ENCODE data around the gene PGAP6. TPM values are rescaled to one million over a fixed set of nuclear protein-coding genes. Genes with fewer than 3 reads are reported as not detected.
"Not testable (repeated sequence)": the region's sequence is repeated elsewhere in the genome, so short reads cannot be mapped to it uniquely, and the experiment has no call there.

Gene PGAP6
- polyA plus RNA-seq, 1 donor, result 83.5 TPM

DNA sequence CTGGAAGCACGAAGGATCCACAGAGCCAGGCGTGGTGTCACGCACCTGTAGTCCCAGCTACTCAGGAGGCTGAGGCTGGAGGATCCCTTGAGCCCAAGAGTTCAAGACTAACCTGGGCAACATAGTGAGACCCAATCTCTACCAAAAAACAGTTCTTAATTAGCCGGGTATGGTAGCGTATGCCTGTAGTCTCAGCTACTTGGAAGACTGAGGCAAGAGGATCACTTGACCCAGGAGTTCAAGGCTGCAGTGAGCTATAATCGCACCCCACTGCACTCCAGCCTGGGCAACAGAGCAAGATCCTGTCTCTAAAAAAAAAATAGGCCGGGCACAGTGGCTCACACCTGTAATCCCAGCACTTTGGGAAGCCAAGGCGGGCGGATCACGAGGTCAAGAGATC is 33.3 kb downstream of the PGAP6 start:
- H3K27me3 ChIP-seq (ENCODE audit: control insufficient read depth, insufficient read depth, low read length); H3K4me1 ChIP-seq (ENCODE audit: control insufficient read depth, insufficient read depth, low read length); DNase-seq; H3K9me3 ChIP-seq (ENCODE audit: control insufficient read depth, low read depth, low read length); H3K27ac ChIP-seq (ENCODE audit: low read length); H3K4me3 ChIP-seq (ENCODE audit: low read length): not testable (repeated sequence)
- peaks cover 42% of the 10 kb centered on the region for H3K36me3 ChIP-seq (ENCODE audit: control insufficient read depth, insufficient read depth, low read length)
- no CpG with 5 or more reads among the region's 10 CpGs for WGBS (ENCODE audit: insufficient coverage, low lambda C conversion rate)

DNA sequence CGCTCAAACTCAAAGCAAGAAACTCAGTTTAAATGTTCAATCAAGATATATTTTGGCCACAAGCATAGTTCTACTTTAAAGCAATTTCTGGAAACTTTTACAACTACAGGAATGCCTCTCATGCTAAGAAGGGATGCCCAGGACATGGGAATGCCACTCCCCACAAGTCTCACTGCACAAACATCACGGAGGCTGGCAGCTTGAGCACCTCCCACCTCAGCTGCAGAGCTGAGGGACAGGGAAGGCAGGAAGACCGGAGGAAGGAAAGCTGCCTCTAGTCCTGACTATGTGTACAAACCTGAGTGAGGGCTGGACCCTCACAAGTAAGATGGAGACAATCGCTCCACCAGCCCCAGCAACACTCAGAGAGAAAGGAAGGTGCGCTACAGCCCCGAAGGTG is 34.6 kb downstream of the PGAP6 start:
- peaks cover 54% of the 10 kb centered on the region for H3K36me3 ChIP-seq (ENCODE audit: control insufficient read depth, insufficient read depth, low read length)
- peaks cover 6% of the 10 kb centered on the region for H3K4me1 ChIP-seq (ENCODE audit: control insufficient read depth, insufficient read depth, low read length)
- H3K9me3 ChIP-seq (ENCODE audit: control insufficient read depth, low read depth, low read length), result no peaks in the 10 kb centered on the region
- H3K27ac ChIP-seq (ENCODE audit: low read length), result no peak overlapping the region
- no peak overlapping the region for H3K4me3 ChIP-seq (ENCODE audit: low read length)
- DNase-seq, result no peak
- no CpG with 5 or more reads among the region's 6 CpGs for WGBS (ENCODE audit: insufficient coverage, low lambda C conversion rate)
- no peaks in the 10 kb centered on the region for H3K27me3 ChIP-seq (ENCODE audit: control insufficient read depth, insufficient read depth, low read length)

DNA sequence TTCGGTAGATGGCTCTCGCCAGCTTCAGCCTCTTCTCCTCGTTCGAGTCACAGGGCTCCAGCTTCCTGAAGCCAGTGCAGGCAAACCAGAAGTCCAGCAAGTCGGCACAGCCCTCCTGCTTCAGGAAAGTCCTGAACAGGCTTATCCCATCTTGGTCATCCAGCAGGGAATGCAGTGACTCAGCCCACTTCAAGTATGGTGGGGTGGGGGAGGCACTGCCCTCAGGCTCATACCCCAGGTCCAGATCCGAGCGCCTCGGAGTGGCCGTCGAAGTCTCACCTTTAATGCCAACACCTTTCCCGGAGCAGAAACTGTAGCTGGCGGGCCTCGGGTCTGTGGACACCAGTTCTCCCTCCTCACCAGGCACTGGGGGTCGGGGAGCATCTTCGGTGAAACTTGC is 35.2 kb downstream of the PGAP6 start:
- peaks cover 55% of the 10 kb centered on the region for H3K36me3 ChIP-seq (ENCODE audit: control insufficient read depth, insufficient read depth, low read length)
- no peaks in the 10 kb centered on the region for H3K27me3 ChIP-seq (ENCODE audit: control insufficient read depth, insufficient read depth, low read length)
- no peaks in the 10 kb centered on the region for H3K9me3 ChIP-seq (ENCODE audit: control insufficient read depth, low read depth, low read length)
- WGBS (ENCODE audit: insufficient coverage, low lambda C conversion rate), result 100% methylated on average over 2 of the region's 15 CpGs
- H3K4me1 ChIP-seq (ENCODE audit: control insufficient read depth, insufficient read depth, low read length), result peaks cover 6% of the 10 kb centered on the region
- no peak overlapping the region for H3K27ac ChIP-seq (ENCODE audit: low read length)
- no peak overlapping the region for H3K4me3 ChIP-seq (ENCODE audit: low read length)
- DNase-seq, result no peak

DNA sequence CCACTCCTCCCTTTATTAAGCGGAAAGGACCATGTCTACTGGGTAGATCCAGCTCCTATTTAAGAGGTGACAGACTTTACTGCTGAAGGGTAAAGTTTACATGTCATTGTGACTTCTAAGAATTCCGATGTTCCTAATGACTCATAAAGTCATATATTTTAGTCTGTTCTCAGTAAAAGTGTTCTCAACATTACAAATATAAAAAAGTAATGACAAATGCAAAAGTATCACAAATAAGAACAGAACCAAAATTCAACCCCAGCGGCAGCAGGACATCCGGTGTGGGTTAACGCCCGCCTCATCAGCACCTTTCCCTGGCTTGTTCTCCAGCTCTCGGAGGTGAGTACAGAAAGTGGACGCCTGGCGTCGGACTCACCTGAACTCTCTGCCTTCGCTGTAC is 36.0 kb downstream of the PGAP6 start:
- peaks cover 55% of the 10 kb centered on the region for H3K36me3 ChIP-seq (ENCODE audit: control insufficient read depth, insufficient read depth, low read length)
- no peak overlapping the region for H3K27ac ChIP-seq (ENCODE audit: low read length)
- DNase-seq, result peak in 1 of 2 donors; percentile 36
- 93% methylated on average over 8 of the region's 11 CpGs for WGBS (ENCODE audit: insufficient coverage, low lambda C conversion rate)
- no peaks in the 10 kb centered on the region for H3K27me3 ChIP-seq (ENCODE audit: control insufficient read depth, insufficient read depth, low read length)
- peaks cover under 1% of the 10 kb centered on the region for H3K4me1 ChIP-seq (ENCODE audit: control insufficient read depth, insufficient read depth, low read length)
- H3K4me3 ChIP-seq (ENCODE audit: low read length), result no peak overlapping the region
- H3K9me3 ChIP-seq (ENCODE audit: control insufficient read depth, low read depth, low read length), result peaks cover 3% of the 10 kb centered on the region

DNA sequence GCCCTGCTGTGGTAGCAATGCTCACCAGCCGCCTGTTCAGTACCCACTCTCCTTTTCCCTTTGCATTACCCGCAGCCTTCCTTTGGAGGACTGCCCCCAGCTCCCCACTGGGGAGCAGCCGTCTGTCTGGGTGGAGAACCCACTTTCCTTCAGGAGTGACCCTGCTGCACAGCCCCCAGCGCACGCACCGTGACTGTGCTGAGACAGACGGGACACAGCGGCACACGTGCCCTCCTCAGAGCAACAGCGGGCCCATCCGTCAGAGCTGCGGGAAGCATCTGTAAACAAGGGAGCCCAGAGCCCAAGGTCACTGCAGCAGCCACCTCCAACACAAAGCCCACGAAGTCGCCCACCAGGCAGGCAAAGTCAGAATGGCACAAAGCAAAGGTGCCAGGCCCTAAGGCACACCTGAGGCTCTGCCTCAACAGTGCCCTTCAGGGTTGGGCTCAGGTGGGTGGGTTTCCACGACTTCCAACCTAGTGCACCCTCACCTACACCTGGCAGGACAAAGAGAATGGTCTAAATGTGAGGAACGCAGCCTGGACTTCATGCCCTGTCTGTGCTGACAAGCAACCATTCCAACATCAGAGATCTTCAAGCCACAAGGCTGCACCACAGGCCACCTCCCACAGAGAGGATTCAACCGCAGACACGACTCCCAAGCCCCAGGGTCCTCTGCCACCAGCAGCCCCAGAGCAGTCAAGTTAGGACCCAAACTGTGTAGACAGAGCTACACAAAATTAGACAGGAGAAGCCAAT is 39.1 kb downstream of the PGAP6 start:
- H3K4me3 ChIP-seq (ENCODE audit: low read length), result no peak overlapping the region
- H3K4me1 ChIP-seq (ENCODE audit: control insufficient read depth, insufficient read depth, low read length), result peaks cover 17% of the 10 kb centered on the region
- H3K27me3 ChIP-seq (ENCODE audit: control insufficient read depth, insufficient read depth, low read length), result no peaks in the 10 kb centered on the region
- H3K9me3 ChIP-seq (ENCODE audit: control insufficient read depth, low read depth, low read length), result peaks cover 8% of the 10 kb centered on the region
- no peak overlapping the region for H3K27ac ChIP-seq (ENCODE audit: low read length)
- no peak for DNase-seq
- no CpG with 5 or more reads among the region's 18 CpGs for WGBS (ENCODE audit: insufficient coverage, low lambda C conversion rate)
- H3K36me3 ChIP-seq (ENCODE audit: control insufficient read depth, insufficient read depth, low read length), result peaks cover 45% of the 10 kb centered on the region

DNA sequence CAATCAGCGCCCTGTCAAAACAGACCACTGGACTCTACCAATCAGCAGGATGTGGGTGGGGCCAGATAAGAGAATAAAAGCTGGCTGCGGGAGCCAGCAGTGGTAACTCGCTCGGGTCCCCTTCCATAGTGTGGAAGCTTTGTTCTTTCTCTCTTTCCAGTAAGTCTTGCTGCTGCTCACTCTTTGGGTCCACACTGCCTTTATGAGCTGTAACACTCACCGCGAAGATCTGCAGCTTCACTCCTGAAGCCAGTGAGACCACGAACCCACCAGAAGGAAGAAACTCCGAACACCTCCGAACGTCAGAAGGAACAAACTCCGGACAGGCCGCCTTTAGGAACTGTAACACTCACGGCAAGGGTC is 39.8 kb downstream of the PGAP6 start:
- H3K36me3 ChIP-seq (ENCODE audit: control insufficient read depth, insufficient read depth, low read length), result peaks cover 40% of the 10 kb centered on the region
- WGBS (ENCODE audit: insufficient coverage, low lambda C conversion rate), result no CpG with 5 or more reads among the region's 13 CpGs
- not testable (repeated sequence) for H3K9me3 ChIP-seq (ENCODE audit: control insufficient read depth, low read depth, low read length); DNase-seq; H3K4me3 ChIP-seq (ENCODE audit: low read length); H3K27me3 ChIP-seq (ENCODE audit: control insufficient read depth, insufficient read depth, low read length); H3K27ac ChIP-seq (ENCODE audit: low read length)
- peaks cover 20% of the 10 kb centered on the region for H3K4me1 ChIP-seq (ENCODE audit: control insufficient read depth, insufficient read depth, low read length)

DNA sequence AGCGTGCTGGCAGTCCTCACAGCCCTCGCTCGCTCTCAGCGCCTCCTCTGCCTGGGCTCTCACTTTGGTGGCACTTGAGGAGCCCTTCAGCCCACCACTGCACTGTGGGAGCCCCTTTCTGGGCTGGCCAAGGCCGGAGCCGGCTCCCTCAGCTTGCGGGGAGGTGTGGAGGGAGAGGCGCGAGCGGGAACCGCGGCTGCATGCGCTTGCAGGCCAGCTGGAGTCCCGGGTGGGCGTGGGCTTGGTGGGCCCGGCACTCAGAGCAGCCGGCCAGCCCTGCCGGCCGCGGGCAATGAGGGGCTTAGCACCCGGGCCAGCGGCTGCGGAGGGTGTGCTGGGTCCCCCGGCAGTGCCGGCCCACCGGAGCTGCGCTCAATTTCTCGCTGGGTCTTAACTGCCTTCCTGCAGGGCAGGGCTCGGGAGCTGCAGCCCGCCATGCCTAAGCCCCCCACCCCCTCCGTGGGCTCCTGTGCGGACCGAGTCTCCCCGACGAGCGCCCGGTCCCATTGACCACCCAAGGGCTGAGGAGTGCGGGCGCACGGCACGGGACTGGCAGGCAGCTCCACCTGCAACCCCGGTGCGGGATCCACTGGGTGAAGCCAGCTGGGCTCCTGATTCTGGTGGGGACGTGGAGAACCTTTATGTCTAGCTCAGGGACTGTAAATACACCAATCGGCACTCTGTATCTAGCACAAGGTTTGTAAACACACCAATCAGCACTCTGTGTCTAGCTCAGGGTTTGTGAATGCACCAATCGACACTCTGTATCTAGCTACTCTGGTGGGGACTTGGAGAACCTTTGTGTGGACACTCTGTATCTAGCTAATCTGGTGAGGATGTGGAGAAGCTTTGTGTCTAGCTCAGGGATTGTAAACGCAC is 40.4 kb downstream of the PGAP6 start:
- peaks cover 34% of the 10 kb centered on the region for H3K36me3 ChIP-seq (ENCODE audit: control insufficient read depth, insufficient read depth, low read length)
- H3K27ac ChIP-seq (ENCODE audit: low read length); DNase-seq; H3K27me3 ChIP-seq (ENCODE audit: control insufficient read depth, insufficient read depth, low read length); H3K4me3 ChIP-seq (ENCODE audit: low read length); H3K9me3 ChIP-seq (ENCODE audit: control insufficient read depth, low read depth, low read length): not testable (repeated sequence)
- H3K4me1 ChIP-seq (ENCODE audit: control insufficient read depth, insufficient read depth, low read length), result peaks cover 21% of the 10 kb centered on the region
- WGBS (ENCODE audit: insufficient coverage, low lambda C conversion rate), result no CpG with 5 or more reads among the region's 47 CpGs

DNA sequence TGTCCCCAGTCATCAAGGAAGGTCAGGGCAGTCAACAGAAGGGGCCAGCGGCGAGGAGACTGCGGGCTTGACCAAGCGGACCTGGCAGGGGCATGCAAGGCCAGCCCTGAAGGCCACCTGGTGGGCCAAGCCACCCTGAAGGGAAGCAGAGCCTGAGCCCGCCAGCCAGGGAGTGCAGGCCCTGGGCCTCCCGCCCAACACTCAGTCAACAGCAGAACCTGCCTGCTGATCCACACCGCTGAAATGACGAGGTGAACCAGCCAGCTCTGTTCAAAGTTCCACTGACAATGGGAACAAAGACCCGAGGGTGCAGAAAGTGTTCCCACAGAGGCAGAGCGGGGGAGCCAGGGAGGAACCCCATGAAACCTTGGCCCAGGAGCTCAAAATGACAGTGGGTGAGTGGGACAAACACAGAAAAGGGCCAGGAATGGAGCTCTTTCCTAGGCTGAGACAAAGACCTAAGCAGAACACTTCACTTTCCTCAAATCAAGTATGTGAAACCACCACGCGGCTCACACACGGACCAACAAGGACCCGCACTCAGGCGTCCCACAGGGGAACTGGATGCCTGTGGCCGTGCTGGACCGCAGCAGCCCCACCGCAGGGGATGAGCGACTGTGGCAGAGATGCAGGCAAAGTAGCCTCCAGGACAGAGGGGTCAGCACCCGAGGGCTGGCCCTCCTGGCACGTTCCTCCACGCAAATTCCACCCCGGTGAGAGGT is 41.2 kb downstream of the PGAP6 start:
- Histone ChIP-seq H3K27ac (ENCODE audit: low read length) (peak overlapping the region; percentile 85), H3K4me3 (ENCODE audit: low read length) (no peak overlapping the region), H3K9me3 (ENCODE audit: control insufficient read depth, low read depth, low read length) (peaks cover 8% of the 10 kb centered on the region), H3K27me3 (ENCODE audit: control insufficient read depth, insufficient read depth, low read length) (no peaks in the 10 kb centered on the region), H3K4me1 (ENCODE audit: control insufficient read depth, insufficient read depth, low read length) (peaks cover 29% of the 10 kb centered on the region), H3K36me3 (ENCODE audit: control insufficient read depth, insufficient read depth, low read length) (peaks cover 26% of the 10 kb centered on the region)
- peak in 1 of 2 donors; percentile 61 for DNase-seq
- no CpG with 5 or more reads among the region's 23 CpGs for WGBS (ENCODE audit: insufficient coverage, low lambda C conversion rate)

DNA sequence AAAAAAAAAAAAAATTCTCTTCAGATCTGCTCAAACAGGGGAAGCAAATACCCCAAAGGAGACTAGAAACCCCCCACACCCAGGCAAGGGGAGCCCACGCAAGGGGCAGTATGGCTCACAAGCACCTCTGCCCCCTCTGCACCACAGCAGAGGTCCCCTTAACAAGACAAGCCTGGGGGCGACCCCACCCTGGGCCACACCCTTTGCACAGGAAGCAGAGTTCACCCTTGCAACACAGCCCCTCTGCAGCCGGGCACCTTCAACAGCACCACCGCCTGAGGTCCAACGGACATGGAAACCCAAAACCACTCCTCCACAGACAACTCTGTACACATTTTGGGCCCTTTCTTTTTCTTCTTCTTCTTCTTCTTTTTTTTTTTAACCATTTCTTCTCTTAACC is 42.1 kb downstream of the PGAP6 start:
- Histone ChIP-seq H3K4me1 (ENCODE audit: control insufficient read depth, insufficient read depth, low read length) (peaks cover 35% of the 10 kb centered on the region), H3K9me3 (ENCODE audit: control insufficient read depth, low read depth, low read length) (peaks cover 8% of the 10 kb centered on the region), H3K27me3 (ENCODE audit: control insufficient read depth, insufficient read depth, low read length) (no peaks in the 10 kb centered on the region), H3K36me3 (ENCODE audit: control insufficient read depth, insufficient read depth, low read length) (peaks cover 21% of the 10 kb centered on the region), H3K4me3 (ENCODE audit: low read length) (no peak overlapping the region), H3K27ac (ENCODE audit: low read length) (peak overlapping the region; percentile 85)
- WGBS (ENCODE audit: insufficient coverage, low lambda C conversion rate), result no CpG with 5 or more reads among the region's 5 CpGs
- peak; percentile 79 to 87 for DNase-seq

DNA sequence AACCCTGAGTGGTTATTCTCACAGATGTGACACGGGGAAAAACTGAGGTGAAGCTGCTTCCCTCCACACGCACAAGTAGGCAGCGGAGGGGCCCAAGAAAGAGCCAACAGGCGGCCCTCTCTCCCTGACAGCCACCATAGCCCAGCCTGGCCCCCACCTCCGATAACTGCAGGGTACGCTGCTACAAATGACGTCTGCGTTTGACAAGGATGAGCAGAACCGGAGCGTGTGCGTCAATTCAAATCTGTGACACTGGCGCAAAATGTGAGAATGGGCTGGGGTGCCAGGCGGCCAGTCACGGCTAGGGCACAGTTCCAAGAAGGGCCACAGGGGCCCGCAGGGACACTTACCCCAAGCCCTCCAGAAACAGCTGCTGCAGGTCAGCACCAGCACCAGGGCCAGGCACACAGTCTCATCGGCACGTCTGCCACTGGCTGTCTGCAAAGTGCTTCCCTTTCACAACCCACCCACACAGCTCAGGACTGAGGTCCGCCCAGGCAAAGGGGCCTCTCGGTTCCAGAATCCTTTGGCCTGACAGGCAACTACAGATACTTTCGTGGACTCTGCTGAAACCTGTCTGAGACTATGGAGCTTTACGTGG is 43.7 kb downstream of the PGAP6 start:
- H3K4me1 ChIP-seq (ENCODE audit: control insufficient read depth, insufficient read depth, low read length), result peaks cover 44% of the 10 kb centered on the region
- no peaks in the 10 kb centered on the region for H3K27me3 ChIP-seq (ENCODE audit: control insufficient read depth, insufficient read depth, low read length)
- H3K27ac ChIP-seq (ENCODE audit: low read length), result peak overlapping the region; percentile 85
- DNase-seq, result no peak
- peaks cover 14% of the 10 kb centered on the region for H3K36me3 ChIP-seq (ENCODE audit: control insufficient read depth, insufficient read depth, low read length)
- WGBS (ENCODE audit: insufficient coverage, low lambda C conversion rate), result no CpG with 5 or more reads among the region's 21 CpGs
- no peak overlapping the region for H3K4me3 ChIP-seq (ENCODE audit: low read length)
- H3K9me3 ChIP-seq (ENCODE audit: control insufficient read depth, low read depth, low read length), result peaks cover 8% of the 10 kb centered on the region

Measured in large intestine (tissue), 3 donors.